Occipital lobe (tissue), 2 donors: ENCODE measurements around the gene GRK4. TPM values are rescaled to one million over a fixed set of nuclear protein-coding genes. Genes with fewer than 3 reads are reported as not detected.
A peak's percentile ranks its signal among the peaks of the same experiment; 100 is the strongest.
"Not testable (repeated sequence)": the region's sequence is repeated elsewhere in the genome, so short reads cannot be mapped to it uniquely, and the experiment has no call there.

ENCODE experiments used
- DNase-seq: peaks from one replicate; lab custom pipeline; 2025; lab: John Stamatoyannopoulos, UW
- total RNA-seq: library from RNA; depleted of rRNA; stranded (reverse); fragments of >200 nt; gene quantifications from one replicate; pipeline ENCODE4 v1.2.3, GENCODE V29; 2014

GRK4 gene
- total RNA-seq, 1 donor from 2014 or later: 53.8 TPM

DNA sequence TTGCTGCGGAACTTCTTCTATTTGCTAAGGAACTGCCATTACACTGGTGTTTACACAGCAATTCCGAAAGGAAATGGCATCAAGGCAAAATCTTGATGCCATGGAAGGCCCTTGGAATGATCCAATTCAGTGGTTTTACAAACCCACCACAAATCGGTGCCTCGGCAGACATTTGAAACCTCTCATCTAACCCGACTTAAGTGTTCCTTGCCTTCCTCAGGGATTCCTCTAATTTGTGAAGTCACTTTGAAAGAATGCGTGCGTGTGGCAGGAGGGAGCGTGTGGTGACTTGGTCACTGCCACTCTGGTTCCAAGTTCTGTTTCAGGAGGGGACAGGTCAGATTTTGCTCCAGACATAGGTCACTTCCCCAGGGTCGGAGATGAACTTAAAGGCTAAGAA lies 4.9 kb upstream of the GRK4 start:
- no peak for DNase-seq

- not testable (repeated sequence) for DNase-seq
Observed at GRCh38 chr4:2960450-2960849, 2.9 kb upstream of the GRK4 start.

DNA sequence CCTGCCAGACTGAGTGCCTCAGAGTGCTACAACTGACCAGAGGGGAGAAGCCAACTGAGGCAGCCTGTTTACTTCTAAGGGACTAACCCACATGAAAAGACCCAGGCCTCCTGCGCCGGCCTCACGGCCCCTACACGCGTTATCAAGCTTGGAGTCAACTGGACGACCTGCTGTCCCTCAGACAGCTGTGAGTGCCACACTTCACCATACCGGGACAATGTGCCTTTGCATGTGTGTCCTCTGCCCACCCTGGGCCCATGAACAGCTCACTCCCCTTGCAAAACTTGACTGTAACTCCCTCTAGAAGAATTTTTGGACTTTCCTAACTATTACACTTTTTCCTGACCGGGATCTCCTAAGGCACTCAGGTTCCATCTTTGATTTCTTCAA lies 2.0 kb upstream of the GRK4 start:
- no peak for DNase-seq

DNA sequence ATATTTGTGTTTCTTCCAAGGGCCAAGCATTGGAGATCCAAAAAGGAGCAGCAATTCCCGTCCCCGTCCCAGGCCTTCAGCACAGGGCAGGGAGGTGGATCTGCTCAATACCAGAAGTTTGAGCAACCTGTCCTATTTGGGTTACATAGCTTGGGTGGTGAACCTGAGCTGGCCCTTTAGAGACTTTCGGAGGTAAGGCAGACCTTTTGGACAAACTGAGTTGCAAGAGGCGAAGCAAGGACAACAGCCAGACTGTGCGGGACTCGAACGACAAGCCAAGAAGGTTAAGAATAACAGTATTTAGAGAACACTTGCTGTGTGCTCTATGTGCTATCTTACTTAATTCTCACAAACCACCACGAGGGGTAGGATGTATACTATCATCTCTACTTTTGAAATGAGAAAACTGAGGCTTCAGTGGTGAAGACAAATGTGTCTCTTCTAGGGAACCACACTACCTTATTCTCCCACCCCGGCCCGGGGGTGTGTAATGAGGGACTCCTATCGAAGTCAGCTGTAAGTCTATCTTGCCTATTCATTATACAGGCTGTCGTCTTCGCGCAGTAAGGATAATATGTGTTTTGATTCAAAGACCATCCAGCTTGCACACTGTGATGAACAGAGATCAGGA lies 1.4 kb upstream of the GRK4 start:
- DNase-seq: no peak

GRCh38 chr4:2962614-2963174 lies 677 bp upstream of the GRK4 start:
- no peak for DNase-seq

DNA sequence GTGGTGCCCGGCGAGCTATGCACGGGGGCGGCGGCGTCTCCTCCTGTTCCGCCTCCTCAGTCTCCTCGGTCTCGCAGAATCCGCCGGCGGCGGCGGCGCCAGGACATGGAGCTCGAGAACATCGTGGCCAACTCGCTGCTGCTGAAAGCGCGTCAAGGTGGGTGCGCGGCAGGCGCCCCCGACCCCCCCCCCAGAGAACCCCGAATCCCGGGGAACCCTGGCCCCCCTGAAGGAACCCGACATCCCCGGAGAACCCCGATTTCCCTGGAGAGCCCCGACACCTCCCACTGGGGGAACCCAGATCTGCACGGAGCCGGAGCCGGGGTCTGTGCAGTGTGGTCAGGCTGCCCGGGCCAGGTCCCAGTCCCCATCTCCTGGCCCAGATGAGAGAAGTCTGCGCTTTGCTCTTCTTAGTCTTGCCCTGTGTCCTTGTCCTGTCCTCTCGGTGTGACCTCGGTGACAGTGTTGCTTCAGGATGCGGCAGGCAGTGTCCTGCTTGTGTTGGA lies 648 bp downstream of the GRK4 start:
- no peak for DNase-seq

DNA sequence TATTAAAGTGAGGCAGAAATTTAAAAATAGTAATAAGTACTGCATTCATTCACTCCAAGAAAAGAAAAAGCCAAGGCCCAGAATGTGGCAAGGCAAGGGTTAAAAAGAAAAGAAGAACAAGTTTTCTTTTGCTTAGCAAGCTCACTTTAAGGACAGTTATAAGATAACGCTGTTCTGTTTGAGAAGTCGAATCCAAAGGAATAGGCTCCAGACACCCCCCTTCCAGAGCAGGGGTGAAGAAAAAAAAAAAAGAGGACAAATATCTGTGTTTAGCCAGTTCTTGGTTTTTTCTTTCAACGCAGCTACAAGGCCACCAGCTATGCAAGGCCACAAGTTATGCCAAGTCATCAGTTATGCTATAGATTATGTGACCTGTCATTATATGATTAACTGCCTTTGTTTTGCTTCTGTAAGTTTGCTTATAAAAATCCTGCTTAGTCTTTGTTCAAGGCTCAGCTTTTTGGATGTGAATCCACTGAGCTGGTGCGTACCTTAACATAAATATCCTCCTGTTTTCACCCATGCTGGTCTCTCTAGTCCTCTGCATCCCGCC lies 1.4 kb downstream of the GRK4 start:
- no peak for DNase-seq

- DNase-seq: no peak
Observed at GRCh38 chr4:2965262-2965661, 1.9 kb downstream of the GRK4 start.

DNA sequence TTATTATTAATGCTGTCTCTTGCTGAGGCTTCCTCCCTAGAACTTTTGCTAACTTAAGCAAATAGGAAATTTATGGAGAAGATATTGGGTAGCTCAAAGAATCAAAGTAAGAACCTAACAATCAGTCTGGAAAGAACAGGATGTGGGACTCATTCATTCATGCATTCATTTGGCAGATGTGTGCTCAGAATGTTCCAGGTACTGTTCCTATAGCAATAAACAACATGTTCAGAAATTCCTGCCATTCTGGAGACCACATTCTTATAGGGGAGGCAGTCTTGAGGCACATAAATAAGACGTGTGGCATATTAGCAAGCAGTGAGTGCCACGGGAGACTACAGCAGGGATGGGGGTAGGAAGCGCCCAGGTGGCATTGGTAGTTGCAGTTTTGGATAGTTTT lies 5.0 kb downstream of the GRK4 start:
- no peak for DNase-seq

- no peak for DNase-seq
Observed at GRCh38 chr4:2971275-2971674, 7.9 kb downstream of the GRK4 start.

- DNase-seq: peak; percentile 43
Observed at GRCh38 chr4:2977211-2978088, 14.1 kb downstream of the GRK4 start.

DNA sequence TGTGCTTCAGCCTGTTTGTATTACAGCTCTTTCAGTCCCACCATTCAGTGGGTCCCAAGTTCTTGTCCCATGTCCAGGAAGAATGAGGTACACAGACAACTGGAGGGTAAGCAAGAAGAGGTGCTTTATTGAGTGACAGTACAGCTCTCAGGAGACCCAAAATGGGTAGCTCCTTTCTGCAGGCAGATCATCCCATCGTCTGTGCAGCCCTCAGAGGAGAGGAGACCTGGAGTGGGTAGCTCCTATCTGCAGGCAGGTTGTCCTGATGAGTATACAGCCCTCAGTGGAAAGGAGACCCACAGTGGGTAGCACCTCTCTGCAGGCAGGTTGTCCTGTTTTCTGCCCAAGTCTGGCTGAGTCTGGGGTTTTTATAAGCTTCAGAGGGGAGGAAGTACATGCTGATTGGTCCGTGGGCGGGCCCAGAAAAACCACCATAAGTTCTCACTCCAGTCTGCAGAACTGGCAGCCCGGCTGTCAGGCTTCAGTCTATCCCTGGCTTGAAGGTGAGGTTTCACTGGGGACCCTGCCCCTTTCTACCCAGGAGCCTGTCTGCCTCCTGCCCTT lies 18.0 kb downstream of the GRK4 start:
- DNase-seq: no peak

DNA sequence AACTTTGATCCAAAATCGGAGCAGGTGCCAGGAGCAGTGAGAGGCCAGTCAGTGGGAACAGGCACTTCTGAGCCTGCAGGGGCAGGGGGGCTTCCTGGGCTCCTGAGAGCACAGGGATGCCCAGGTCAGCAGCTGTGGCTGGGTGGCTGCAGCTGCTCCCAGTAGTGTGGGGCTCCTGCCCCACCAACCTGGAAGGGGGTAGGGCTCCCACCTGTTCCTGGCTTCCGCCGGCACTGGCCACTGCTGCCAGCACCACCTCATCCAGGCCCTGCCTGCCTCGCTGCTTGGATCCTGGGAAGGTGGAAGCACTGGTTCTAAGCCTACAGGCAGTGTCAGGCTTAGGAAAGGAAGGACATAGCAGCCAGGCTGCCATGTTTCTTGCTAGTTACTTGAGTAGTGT lies 18.6 kb downstream of the GRK4 start:
- no peak for DNase-seq

DNA sequence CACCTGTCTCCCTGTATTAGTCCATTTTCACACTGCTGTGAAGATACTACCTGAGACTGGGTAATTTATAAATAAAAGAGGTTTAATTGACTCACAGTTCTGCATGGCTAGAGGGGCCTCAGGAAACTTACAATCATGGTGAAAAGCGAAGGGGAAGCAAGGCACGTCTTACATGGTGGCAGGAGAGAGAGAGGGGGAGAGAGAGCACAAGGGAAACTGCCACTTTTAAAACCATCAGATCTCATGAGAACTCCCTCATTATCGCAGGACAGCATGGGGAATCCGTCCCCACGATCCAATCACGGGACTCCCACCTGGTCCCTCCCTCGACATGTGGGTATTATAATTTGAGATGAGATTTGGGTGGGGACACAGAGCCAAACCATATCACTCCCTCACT lies 20.3 kb downstream of the GRK4 start:
- DNase-seq: not testable (repeated sequence)

DNA sequence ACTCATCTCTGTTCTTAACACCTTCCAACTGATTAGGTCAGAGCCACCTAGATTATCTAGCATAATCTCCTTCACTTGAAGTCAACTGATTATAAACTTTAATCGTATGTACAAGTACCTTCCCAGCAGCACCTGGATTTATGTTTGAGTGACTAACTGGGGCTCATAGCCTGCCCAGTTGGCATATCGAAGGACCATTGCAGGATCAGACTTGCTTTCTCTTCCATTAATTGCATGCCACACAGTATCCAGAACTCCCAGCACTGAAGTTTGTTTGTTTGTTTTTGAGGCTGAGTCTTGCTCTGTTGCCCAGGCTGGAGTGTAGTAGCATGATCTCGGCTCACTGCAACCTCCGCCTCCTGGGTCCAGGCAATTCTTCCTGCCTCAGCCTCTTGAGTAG lies 27.9 kb downstream of the GRK4 start:
- no peak for DNase-seq

- DNase-seq: no peak
Observed at GRCh38 chr4:2994917-2995316, 31.5 kb downstream of the GRK4 start.

DNA sequence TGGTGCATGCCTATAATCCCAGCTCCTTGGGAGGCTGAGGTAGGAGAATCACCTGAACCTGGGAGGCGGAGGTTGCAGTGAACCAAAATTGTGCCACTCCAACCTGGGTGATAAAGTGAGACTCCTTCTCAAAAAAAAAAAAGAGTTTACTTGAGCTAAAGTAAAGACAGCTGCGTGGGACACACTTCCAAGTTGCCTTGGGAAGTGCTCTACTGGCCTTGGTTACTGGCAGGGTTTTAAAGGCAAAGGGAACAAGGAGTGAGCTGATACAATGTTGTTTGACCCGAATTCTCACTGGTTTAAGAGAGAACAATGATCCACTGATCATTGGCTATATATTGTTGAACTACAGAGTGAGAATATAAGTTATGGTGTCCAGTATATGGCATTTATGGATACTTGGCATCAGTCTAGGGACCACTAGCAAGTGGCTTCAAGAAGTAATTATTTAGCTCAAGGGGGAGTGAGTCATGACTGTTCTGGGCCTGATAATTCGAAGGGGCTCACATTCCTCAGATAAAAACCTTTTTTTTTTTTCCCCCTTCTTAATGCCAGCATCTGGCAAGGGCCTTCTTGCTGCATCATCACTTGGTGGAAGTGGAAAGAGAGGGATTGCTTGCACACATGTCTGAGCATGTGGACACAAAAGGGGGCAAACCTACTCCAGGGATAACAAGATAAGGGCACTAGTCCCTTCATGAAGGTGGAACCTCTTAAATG lies 32.3 kb downstream of the GRK4 start:
- no peak for DNase-seq

GRCh38 chr4:2996415-2996814 lies 33.0 kb downstream of the GRK4 start:
- DNase-seq: no peak

GRCh38 chr4:3007724-3008123 lies 44.4 kb downstream of the GRK4 start:
- DNase-seq: no peak

DNA sequence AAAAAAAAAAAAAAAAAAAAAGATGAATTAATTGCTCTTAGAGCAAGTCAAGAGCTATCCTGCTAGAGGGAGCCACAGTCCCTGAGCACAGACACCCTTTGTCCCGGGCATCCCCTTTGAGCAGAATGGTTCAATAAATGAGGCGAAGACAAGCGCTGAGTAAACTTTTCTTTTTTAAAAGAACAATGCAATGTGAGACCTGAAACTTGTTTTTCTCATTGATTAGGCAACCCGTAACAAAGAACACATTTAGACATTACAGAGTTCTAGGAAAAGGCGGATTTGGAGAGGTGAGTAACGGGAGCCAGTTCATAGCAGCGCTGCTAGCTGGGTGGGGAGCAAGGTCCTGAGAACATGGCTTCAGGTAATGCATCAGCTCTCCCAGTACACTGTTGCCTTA lies 46.1 kb downstream of the GRK4 start:
- no peak for DNase-seq

- DNase-seq: no peak
Observed at GRCh38 chr4:3010577-3010976, 47.2 kb downstream of the GRK4 start.
